Small intestine (tissue), 16 donors: ENCODE results near the gene UCMA. TPM values are rescaled to one million over a fixed set of nuclear protein-coding genes. Genes with fewer than 3 reads are reported as not detected.
"Not testable (repeated sequence)": the region's sequence is repeated elsewhere in the genome, so short reads cannot be mapped to it uniquely, and the experiment has no call there.

Experiments
- DNase-seq, 2 donors: peaks; one replicate each; pipeline versions ENCODE4 v3.0.0 to v3.0.0-alpha.2; 2013
- FAIRE-seq: peaks from 2 replicates; lab custom pipeline; 2012; peaks lifted over from hg19 to GRCh38; lab: Jason Lieb, UNC
- H3K27ac ChIP-seq, 3 donors: one replicate each; pipeline ENCODE4 v1.5.1; 2013; ENCODE audit warnings: low read length in 2 of 3, mild to moderate bottlenecking in 2 of 3, control low read depth in 1 of 3, inconsistent platforms in 1 of 3, low read depth in 1 of 3, moderate library complexity in 1 of 3
- H3K27me3 ChIP-seq, 3 donors: one replicate each; pipeline ENCODE4 v1.6.1; 2013; ENCODE audit warnings: low read length in 3 of 3, inconsistent platforms in 1 of 3; ENCODE audit not compliant: control insufficient read depth in 3 of 3, insufficient read depth in 3 of 3
- H3K36me3 ChIP-seq, 3 donors: one replicate each; pipeline ENCODE4 v1.6.1; 2013; ENCODE audit warnings: low read length in 3 of 3, inconsistent platforms in 1 of 3, low read depth in 1 of 3, mild to moderate bottlenecking in 1 of 3, moderate library complexity in 1 of 3; ENCODE audit not compliant: control insufficient read depth in 3 of 3, insufficient read depth in 2 of 3
- H3K4me1 ChIP-seq, 3 donors: one replicate each; pipeline ENCODE4 v1.6.1; 2013; ENCODE audit warnings: low read length in 2 of 3, inconsistent platforms in 1 of 3, low read depth in 1 of 3, mild to moderate bottlenecking in 1 of 3, moderate library complexity in 1 of 3; ENCODE audit not compliant: control insufficient read depth in 3 of 3, insufficient read depth in 2 of 3
- H3K4me3 ChIP-seq, 3 donors: one replicate each; pipeline ENCODE4 v1.5.1; 2013; ENCODE audit warnings: low read length in 3 of 3, control low read depth in 1 of 3, inconsistent platforms in 1 of 3, low read depth in 1 of 3, mild to moderate bottlenecking in 1 of 3, moderate library complexity in 1 of 3
- H3K9me3 ChIP-seq, 2 donors: one replicate each; pipeline ENCODE4 v1.6.1; 2013; ENCODE audit warnings: low read depth in 1 of 2, low read length in 1 of 2; ENCODE audit not compliant: control insufficient read depth in 2 of 2, insufficient read depth in 1 of 2
- WGBS, 3 donors: extraction: QIAGEN DNeasy Blood & Tissue Kit; methylation state at CpG; one replicate each; pipeline ENCODE4 v1.1.7; 2013; 5-methylcytosine and 5-hydroxymethylcytosine counted together
- long read RNA-seq, 10 donors: transcript quantifications; one replicate each; lab custom pipeline, GENCODE V29; 2026
- polyA plus RNA-seq, 4 donors: library from polyadenylated mRNA; stranded (reverse) in 3 of 4; unstranded in 1 of 4; fragments of 200-250 nt in 3 of 4; fragments of 120-200 nt in 1 of 4; gene quantifications; one replicate each; pipeline versions ENCODE4 v1.2.1 to v1.2.3, GENCODE V29; 2013
- donor health status: healthy with polysubstance abuse.
- donor health status: control.
- donor health status: control.
- donor health status: Bipolar disorder and iron deficiency.
- donor health status: healthy.

Gene UCMA, protein sequence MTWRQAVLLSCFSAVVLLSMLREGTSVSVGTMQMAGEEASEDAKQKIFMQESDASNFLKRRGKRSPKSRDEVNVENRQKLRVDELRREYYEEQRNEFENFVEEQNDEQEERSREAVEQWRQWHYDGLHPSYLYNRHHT
- polyA plus RNA-seq: not detected
- long read RNA-seq, donor 1: 0 reads
- long read RNA-seq, donor 2: 0 reads
- long read RNA-seq, donor 3: 0 reads
- long read RNA-seq, donor 4: 0 reads
- long read RNA-seq, donor 5: 0 reads
- long read RNA-seq, donor 6: 0 reads
- long read RNA-seq, donor 7: 0 reads
- long read RNA-seq, donor 8: 0 reads
- long read RNA-seq, donor 9: 0 reads
- long read RNA-seq, donor 10: 0 reads

DNA sequence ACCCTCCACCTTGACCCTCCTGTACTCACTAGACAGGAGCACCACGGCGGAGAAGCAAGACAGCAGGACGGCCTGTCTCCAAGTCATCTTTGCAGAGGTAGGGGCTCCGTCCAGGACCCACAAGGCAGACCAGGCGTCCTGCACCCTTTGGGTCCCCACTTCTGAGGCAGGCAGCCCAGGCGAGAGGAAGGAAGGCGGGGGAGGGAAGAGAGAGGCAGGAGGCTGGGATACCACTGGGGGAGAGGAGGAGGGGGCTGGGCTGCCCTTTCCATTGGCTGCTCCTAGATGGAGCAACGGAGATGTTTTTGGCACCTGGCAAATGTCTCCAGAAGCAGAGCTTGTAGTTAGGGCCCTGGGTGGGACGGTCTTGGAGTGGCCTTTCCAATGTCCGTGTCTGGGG, at the start of gene UCMA:
UCMA (minus strand) TSS at position 203 of the 400 bp plus-strand sequence; CDS start at position 87, 116 bp downstream.
- Histone ChIP-seq H3K4me3 (no peak within 1 kb of the TSS), H3K9me3 (no peaks in the 10 kb centered on the region), H3K27me3 (no peaks in the 10 kb centered on the region), H3K36me3 (no peaks in the 10 kb centered on the region), H3K27ac (no peak within 1 kb of the TSS), H3K4me1 (no peaks in the 10 kb centered on the region)
- FAIRE-seq (no peak), DNase-seq (no peak)
- 68 to 86% (median 82%) methylated on average over 10 of the region's 10 CpGs for WGBS, 3 donors

DNA sequence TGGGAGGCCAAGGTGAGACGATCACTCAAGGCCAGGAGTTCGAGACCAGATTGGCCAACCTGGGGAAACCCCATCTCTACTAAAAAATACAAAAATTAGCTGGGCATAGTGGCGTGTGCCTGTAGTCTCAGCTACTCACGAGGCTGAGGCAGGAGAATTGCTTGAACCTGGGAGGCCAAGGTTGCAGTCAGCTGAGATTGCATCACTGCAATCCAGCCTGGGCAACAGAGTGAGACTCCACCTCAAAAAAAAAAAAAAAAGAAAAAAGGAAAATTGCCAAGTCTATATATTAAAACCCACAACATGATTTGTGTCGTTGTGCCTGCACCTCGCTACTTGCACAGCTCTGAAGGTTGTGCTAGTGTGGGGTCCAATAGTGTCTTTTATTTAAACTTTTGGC, 48.2 kb upstream of the UCMA start:
- peaks cover 0 to 15% (median 2%) of the 10 kb centered on the region in 3 donors for H3K36me3 ChIP-seq

GRCh38 chr10:13276749-13277365, 42.7 kb upstream of the UCMA start:
- peaks cover 0 to 9% (median 2%) of the 10 kb centered on the region in 3 donors for H3K36me3 ChIP-seq
- no peak overlapping the region for H3K27ac ChIP-seq
- H3K4me3 ChIP-seq: no peak overlapping the region
- DNase-seq (no peak), FAIRE-seq (no peak)
- no peaks in the 10 kb centered on the region for H3K27me3 ChIP-seq
- 59 to 71% (median 66%) methylated on average over 4 of the region's 4 CpGs for WGBS, 3 donors
- H3K4me1 ChIP-seq: peaks cover 0 to 1% (median 0%) of the 10 kb centered on the region in 3 donors
- H3K9me3 ChIP-seq: no peaks in the 10 kb centered on the region

More for the DNA sequence above, 48.2 kb upstream of the UCMA start:
- H3K27me3 ChIP-seq, H3K9me3 ChIP-seq, H3K4me1 ChIP-seq, FAIRE-seq, DNase-seq, H3K27ac ChIP-seq, H3K4me3 ChIP-seq: not testable (repeated sequence)
- WGBS, 3 donors: 87 to 94% (median 87%) methylated on average over 6 of the region's 6 CpGs

DNA sequence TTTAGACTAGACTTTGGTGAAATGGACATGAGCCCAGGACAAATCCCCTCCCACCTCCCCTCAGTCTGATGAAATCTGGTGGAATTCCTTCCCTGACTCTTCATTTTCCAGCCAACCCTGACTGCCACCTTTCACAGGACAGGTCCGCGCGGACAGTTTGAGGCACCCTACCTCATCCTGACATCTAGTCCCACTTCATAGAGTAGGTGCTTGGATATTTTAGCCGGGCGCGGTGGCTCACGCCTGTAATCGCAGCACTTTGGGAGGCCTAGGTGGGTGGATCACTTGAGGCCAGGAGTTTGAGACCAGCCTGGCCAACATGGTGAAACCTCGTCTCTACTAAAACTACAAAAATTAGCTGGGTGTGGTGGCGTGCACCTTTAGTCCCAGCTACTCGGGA, 42.0 kb upstream of the UCMA start:
- DNase-seq, H3K4me1 ChIP-seq, FAIRE-seq, H3K36me3 ChIP-seq, H3K9me3 ChIP-seq, H3K4me3 ChIP-seq, H3K27me3 ChIP-seq, H3K27ac ChIP-seq: not testable (repeated sequence)
- 96 to 98% (median 97%) methylated on average over 11 of the region's 11 CpGs for WGBS, 3 donors

DNA sequence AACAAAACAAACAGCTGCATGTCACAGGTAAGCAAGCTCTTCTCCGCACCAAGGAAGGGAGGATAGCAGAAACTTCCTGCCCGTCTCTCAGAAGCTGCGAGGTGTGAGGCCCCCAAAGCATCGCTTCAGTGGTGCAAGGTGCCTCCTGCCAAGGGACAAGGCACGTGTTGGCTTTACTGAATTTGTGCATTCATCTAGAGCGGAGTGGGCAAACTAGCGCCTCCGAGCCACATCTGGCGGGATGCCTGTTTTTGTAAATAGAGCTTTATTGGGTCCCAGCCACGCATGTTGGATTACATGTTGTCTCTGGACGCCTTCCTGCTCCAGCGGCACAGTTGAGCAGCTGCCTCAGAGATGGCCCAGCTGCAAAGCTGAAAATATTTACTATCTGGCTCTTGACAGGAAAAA, 38.0 kb upstream of the UCMA start:
- no peak overlapping the region for H3K27ac ChIP-seq
- H3K4me3 ChIP-seq: no peak overlapping the region
- peaks cover 0 to 9% (median 0%) of the 10 kb centered on the region in 3 donors for H3K4me1 ChIP-seq
- peak in 1 of 2 donors; percentile 23 for DNase-seq
- H3K36me3 ChIP-seq: no peaks in the 10 kb centered on the region
- no peaks in the 10 kb centered on the region for H3K27me3 ChIP-seq
- peaks cover 0 to 3% of the 10 kb centered on the region in 2 donors for H3K9me3 ChIP-seq
- whole genome bisulfite sequencing, 3 donors: 67 to 86% (median 84%) methylated on average over 12 of the region's 12 CpGs
- FAIRE-seq: no peak

DNA sequence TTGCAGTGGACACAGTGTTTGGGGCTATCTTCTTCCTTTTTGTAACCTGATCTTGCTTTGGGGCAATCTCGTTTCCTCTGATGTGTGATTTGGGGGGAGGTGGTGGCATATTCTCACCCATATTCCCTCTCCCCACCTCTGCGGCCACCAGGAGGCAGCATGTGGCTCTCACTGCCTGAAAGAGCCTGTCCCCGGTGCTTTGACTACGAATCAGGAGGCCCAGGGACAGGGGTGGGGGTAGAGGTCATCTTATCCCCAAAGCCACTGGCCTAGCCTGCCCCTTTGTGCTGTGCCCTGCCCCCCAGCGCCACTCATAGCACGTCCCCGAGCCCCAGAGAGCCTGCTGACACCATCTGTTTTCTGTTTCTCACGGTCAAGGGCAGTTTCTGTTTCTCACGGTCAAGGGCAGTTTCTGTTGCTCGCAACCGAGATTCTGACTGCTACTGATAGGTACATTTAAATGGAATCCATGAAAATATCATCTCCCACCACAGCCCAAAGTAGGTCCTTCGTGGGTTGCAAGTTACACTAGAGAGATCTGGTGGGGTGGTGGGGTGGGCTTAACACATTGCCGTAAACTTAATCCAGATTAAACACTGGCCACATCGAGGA, 37.5 kb upstream of the UCMA start:
- WGBS, 3 donors: 47 to 55% (median 52%) methylated on average over 12 to 14 of the region's 14 CpGs
- DNase-seq: peak; percentile 42 to 47
- no peak for FAIRE-seq
- Histone ChIP-seq H3K4me3 (no peak overlapping the region), H3K27ac (no peak overlapping the region), H3K27me3 (no peaks in the 10 kb centered on the region), H3K4me1 (peaks cover 0 to 9% (median 0%) of the 10 kb centered on the region in 3 donors), H3K36me3 (no peaks in the 10 kb centered on the region), H3K9me3 (peaks cover 0 to 3% of the 10 kb centered on the region in 2 donors)

- Histone ChIP-seq H3K36me3 (no peaks in the 10 kb centered on the region), H3K4me3 (no peak overlapping the region), H3K9me3 (peaks cover 0 to 3% of the 10 kb centered on the region in 2 donors), H3K4me1 (peaks cover 0 to 9% (median 0%) of the 10 kb centered on the region in 3 donors), H3K27me3 (no peaks in the 10 kb centered on the region), H3K27ac (peak overlapping the region in 1 of 3 donors; percentile 34)
- WGBS, 3 donors: 32 to 66% (median 46%) methylated on average over 9 of the region's 9 CpGs
- DNase-seq (peak; percentile 61 to 91), FAIRE-seq (peak; percentile 10)
Measured at GRCh38 chr10:13270877-13271551, 36.8 kb upstream of the UCMA start.

DNA sequence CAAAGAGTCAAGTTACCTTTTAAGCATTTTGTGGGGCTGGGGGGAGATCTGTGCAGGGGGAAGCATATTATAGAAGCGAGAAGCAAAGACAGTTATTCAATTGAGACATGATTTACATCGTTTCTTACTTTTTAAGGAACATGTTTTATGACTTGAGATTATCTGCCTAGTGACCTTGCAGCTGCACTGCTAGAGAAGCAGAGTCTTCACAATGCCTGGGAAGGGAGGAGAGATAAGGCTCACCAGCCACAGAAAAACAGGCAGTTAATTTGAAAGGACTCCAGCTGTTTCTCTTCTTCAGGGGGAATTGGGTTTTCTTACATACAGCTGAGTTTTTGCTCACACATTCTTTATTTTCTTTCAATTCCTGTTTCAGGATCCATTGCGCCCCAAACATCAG, 34.7 kb upstream of the UCMA start:
- Histone ChIP-seq H3K27ac (no peak overlapping the region), H3K36me3 (no peaks in the 10 kb centered on the region), H3K27me3 (no peaks in the 10 kb centered on the region), H3K4me1 (peaks cover 0 to 9% (median 0%) of the 10 kb centered on the region in 3 donors), H3K9me3 (peaks cover 0 to 3% of the 10 kb centered on the region in 2 donors), H3K4me3 (no peak overlapping the region)
- 24 to 36% (median 24%) methylated on average over 3 of the region's 3 CpGs for WGBS, 3 donors
- FAIRE-seq (no peak), DNase-seq (peak; percentile 16 to 17)
